Psoas muscle (tissue), 8 donors: ENCODE data around the gene RAVER1. TPM values are rescaled to one million over a fixed set of nuclear protein-coding genes. Genes with fewer than 3 reads are reported as not detected.

ENCODE experiments used
- ATAC-seq, 4 donors: fragments of 200-7000 bp; cut with Tn5 transposase; one replicate each; pipeline ENCODE4 v1.9.1; 2020; ENCODE audit warnings: moderate library complexity in 3 of 4, mild to moderate bottlenecking in 2 of 4
- DNase-seq, 2 donors: peaks; one replicate each; pipeline ENCODE4 v3.0.0-alpha.2; 2020
- H3K27ac ChIP-seq: fragments of 200-600 bp; one replicate; pipeline ENCODE4 v1.8.0; 2022
- H3K27me3 ChIP-seq, 3 donors: fragments of 200-600 bp in 1 of 3; one replicate each; pipeline versions ENCODE4 v1.6.1 to v1.8.0; 2013 to 2022; ENCODE audit warnings: low read length in 2 of 3, mild to moderate bottlenecking in 2 of 3, moderate library complexity in 1 of 3; ENCODE audit not compliant: insufficient read depth in 3 of 3
- H3K36me3 ChIP-seq, 2 donors: fragments of 200-600 bp in 1 of 2; one replicate each; pipeline versions ENCODE4 v1.6.1 to v1.8.0; 2013 to 2022; ENCODE audit warnings: low read depth in 1 of 2, mild to moderate bottlenecking in 1 of 2, moderate library complexity in 1 of 2; ENCODE audit not compliant: insufficient read depth in 1 of 2
- H3K4me1 ChIP-seq: fragments of 200-600 bp; one replicate; pipeline ENCODE4 v1.8.0; 2022
- H3K4me3 ChIP-seq: fragments of 200-600 bp; one replicate; pipeline ENCODE4 v1.8.0; 2022; ENCODE audit warnings: mild to moderate bottlenecking
- H3K9me3 ChIP-seq: fragments of 200-600 bp; one replicate; pipeline ENCODE4 v1.8.0; 2022
- WGBS, 3 donors: extraction: QIAGEN DNeasy Blood & Tissue Kit; methylation state at CpG; one replicate each; pipeline versions ENCODE4 v1.1.6 to v1.1.7; 2013; 5-methylcytosine and 5-hydroxymethylcytosine counted together
- intact Hi-C, 2 donors: fragments of 100-400 bp; cut with DNase I; formaldehyde crosslinking; loops; one replicate each; pipeline versions ENCODE4 v1.11.0 to v1.14.2; 2022
- polyA plus RNA-seq, 3 donors: library from polyadenylated mRNA; stranded (reverse); fragments of 200-250 nt; gene quantifications; one replicate each; pipeline ENCODE4 v1.2.3, GENCODE V29; 2013
- total RNA-seq, 4 donors: library from RNA; stranded (reverse); fragmentation: NEBNext Ultra II Directional in 2 of 4; extraction: Animal tissue kit (Norgen Biotek cat#: 25700) in 2 of 4; gene quantifications; one replicate each; pipeline versions ENCODE4 v1.2.1 to v1.2.4, GENCODE V29; 2021 to 2023
- TF ChIP-seq, protein P1 (sequence below): fragments of 200-600 bp; IDR thresholded peaks from one replicate; pipeline ENCODE4 v1.8.0; 2022; ENCODE audit warnings: antibody characterized with exemption
- donor health status: healthy with polysubstance abuse.
- donor health status: DM: no; HTN: no; CAD: no; lungs with moderate emphysema.
- donor health status: Bipolar disorder and iron deficiency.
- donor health status: healthy.
- donor health status: DM: yes; HTN: yes; CAD: no.
- donor health status: DM: no; HTN: no; CAD: no.
- donor health status: DM: no; HTN: no; CAD: no.
- donor health status: DM: yes; HTN: yes; CAD: no.

Gene RAVER1
- total and polyA plus RNA-seq, 7 donors, result 4.3 to 11.2 (median 8.2) TPM

DNA sequence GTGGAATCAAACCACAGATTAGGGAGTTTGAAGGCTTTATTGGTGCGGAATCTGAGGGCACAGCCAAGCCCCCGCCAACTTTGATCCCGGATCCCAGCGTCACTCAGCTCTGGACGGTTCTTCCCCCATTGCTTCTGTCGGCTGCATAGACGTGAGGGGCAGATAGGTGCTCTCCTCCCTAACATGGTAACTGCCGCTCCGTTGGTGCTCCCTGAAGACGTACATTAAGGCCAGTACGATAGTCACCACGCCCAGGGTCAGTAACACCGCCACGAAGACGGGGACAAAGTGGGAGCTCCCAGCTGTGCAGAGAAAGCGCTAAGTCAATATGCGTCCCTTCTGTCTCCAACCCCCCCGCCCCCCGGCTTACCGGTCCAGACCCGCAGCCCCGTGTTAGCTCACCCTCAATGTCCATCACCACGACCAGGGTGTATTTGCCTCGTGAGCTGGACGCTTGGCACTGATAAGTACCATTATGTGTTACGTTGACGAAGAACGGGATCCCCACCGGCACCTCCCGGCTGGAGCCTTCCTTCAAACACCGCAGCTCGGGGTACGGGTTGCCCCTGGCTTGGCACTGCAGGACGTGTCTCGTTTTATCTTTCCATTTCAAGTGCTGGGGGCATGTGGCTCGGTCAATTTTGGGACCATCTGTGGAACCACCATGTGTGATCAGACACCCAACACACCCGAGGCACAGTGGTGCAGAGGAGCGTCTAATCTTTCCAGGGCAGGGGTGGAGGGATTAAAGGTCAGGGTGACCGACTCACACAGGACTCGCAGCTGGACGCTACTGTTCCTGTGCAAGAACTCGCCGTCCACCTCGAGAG lies 644 bp upstream of the RAVER1 start:
- H3K4me1 ChIP-seq, result peaks cover 12% of the 10 kb centered on the region
- ATAC-seq, result peak in 2 of 4 donors; percentile 0 to 1
- 3 to 7% (median 6%) methylated on average over 44 of the region's 44 CpGs for WGBS, 3 donors
- DNase-seq, result no peak
- H3K4me3 ChIP-seq, result peak overlapping the region; percentile 69
- TF ChIP-seq, protein P1, sequence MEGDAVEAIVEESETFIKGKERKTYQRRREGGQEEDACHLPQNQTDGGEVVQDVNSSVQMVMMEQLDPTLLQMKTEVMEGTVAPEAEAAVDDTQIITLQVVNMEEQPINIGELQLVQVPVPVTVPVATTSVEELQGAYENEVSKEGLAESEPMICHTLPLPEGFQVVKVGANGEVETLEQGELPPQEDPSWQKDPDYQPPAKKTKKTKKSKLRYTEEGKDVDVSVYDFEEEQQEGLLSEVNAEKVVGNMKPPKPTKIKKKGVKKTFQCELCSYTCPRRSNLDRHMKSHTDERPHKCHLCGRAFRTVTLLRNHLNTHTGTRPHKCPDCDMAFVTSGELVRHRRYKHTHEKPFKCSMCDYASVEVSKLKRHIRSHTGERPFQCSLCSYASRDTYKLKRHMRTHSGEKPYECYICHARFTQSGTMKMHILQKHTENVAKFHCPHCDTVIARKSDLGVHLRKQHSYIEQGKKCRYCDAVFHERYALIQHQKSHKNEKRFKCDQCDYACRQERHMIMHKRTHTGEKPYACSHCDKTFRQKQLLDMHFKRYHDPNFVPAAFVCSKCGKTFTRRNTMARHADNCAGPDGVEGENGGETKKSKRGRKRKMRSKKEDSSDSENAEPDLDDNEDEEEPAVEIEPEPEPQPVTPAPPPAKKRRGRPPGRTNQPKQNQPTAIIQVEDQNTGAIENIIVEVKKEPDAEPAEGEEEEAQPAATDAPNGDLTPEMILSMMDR, result no peak
- no peaks in the 10 kb centered on the region for H3K9me3 ChIP-seq
- H3K27me3 ChIP-seq, result no peaks in the 10 kb centered on the region
- intact Hi-C loops, result loop anchor here in 1 of 2 donors (5.0 to 10.0 kb wide), 3 partner anchors 48 to 499 kb away; partner anchors contain the start of genes ICAM1, PIN1 and TYK2
- H3K27ac ChIP-seq, result peak overlapping the region; percentile 84
- H3K36me3 ChIP-seq, result peaks cover 0 to 19% of the 10 kb centered on the region in 2 donors

DNA sequence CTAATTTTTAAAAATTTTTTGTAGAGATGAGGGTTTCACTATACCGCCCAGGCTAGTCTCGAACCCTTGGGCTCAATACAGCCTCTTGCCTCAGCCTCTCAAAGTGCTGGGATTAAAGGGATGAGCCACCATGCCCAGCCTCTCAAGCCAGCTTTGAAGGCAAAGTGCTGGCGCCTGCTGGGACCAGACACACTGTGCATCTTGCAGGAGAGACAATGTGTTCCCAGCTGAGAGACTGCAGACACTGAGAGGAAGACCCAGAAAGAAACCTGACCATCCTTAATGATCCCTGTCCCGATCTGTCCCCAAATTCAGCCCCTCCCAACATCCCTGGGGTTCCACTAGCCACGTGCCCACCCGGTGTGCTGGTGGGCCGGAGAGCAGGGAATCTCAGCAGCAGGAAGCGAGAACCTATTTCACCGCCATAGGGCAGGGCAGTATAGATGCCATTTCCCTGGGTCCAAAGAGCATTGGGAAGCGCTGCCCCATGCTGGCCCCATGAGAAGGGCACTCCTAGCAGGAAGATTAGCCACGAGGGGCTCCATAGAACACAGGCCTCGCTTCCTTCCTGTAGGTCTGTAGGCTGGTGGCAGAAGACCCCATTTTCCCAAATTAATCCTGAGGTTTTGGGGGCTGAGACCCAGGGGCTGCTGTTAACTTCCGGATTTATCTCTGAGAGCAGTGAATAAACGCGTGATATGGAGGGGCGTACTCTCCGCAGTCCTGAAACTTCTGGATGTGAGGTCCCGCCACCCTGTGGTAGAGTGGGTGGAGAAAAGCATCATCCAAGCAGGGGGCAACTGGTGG lies 968 bp downstream of the RAVER1 start:
- Histone ChIP-seq H3K9me3 (no peaks in the 10 kb centered on the region), H3K36me3 (peaks cover 4 to 35% of the 10 kb centered on the region in 2 donors), H3K4me3 (peak overlapping the region; percentile 69), H3K4me1 (peaks cover 12% of the 10 kb centered on the region), H3K27ac (peak overlapping the region; percentile 84), H3K27me3 (no peaks in the 10 kb centered on the region)
- no peak for ATAC-seq
- no peak for DNase-seq
- intact Hi-C loops, result loop anchor here in 1 of 2 donors (5.0 to 10.0 kb wide), 3 partner anchors 50 to 498 kb away; partner anchors contain the start of genes ICAM1, PIN1 and TYK2
- 32 to 33% (median 33%) methylated on average over 18 of the region's 18 CpGs for WGBS, 3 donors
- TF ChIP-seq, protein P1, result no peak

- DNase-seq (no peak), ATAC-seq (no peak)
- H3K4me3 ChIP-seq, result no peak overlapping the region
- H3K9me3 ChIP-seq, result no peaks in the 10 kb centered on the region
- WGBS, 3 donors, result 93 to 95% (median 94%) methylated on average over 13 of the region's 13 CpGs
- TF ChIP-seq, protein P1, result no peak
- H3K27me3 ChIP-seq, result no peaks in the 10 kb centered on the region
- H3K36me3 ChIP-seq, result peaks cover 4 to 62% of the 10 kb centered on the region in 2 donors
- intact Hi-C loops, result no loop called here
- H3K4me1 ChIP-seq, result peaks cover 12% of the 10 kb centered on the region
- no peak overlapping the region for H3K27ac ChIP-seq
Observed at GRCh38 chr19:10329555-10329954, 3.8 kb downstream of the RAVER1 start.

- ATAC-seq (no peak), DNase-seq (no peak)
- 92 to 94% (median 93%) methylated on average over 41 of the region's 41 CpGs for WGBS, 3 donors
- intact Hi-C loops, result no loop called here
- Histone ChIP-seq H3K27me3 (no peaks in the 10 kb centered on the region), H3K9me3 (no peaks in the 10 kb centered on the region), H3K36me3 (peaks cover 4 to 70% of the 10 kb centered on the region in 2 donors), H3K27ac (no peak overlapping the region), H3K4me1 (peaks cover 12% of the 10 kb centered on the region), H3K4me3 (no peak overlapping the region)
- TF ChIP-seq, protein P1, result no peak
Observed at GRCh38 chr19:10328558-10329429, 4.5 kb downstream of the RAVER1 start.
